Nephron progenitor cell (in vitro differentiated cells): Measurements from ENCODE around the gene SCNN1A.

Experiments used
- DNase-seq: peaks from one replicate; pipeline ENCODE4 v3.0.0; 2021
- H3K27ac Mint-ChIP-seq: 2 replicates; pipeline ENCODE4 v1.8.0; 2021; ENCODE audit warnings: mild to moderate bottlenecking, moderate library complexity, mixed read lengths
- H3K27me3 Mint-ChIP-seq: 2 replicates; pipeline ENCODE4 v1.8.0; 2021; ENCODE audit warnings: mild to moderate bottlenecking, low read depth, mixed read lengths; ENCODE audit not compliant: poor library complexity
- H3K36me3 Mint-ChIP-seq: 2 replicates; pipeline ENCODE4 v1.8.0; 2021; ENCODE audit warnings: low read depth, mixed read lengths
- H3K4me1 Mint-ChIP-seq: 2 replicates; pipeline ENCODE4 v1.8.0; 2021; ENCODE audit warnings: mixed read lengths
- H3K4me3 Mint-ChIP-seq: 2 replicates; pipeline ENCODE4 v1.8.0; 2021; ENCODE audit warnings: mild to moderate bottlenecking, moderate library complexity, mixed read lengths
- H3K9me3 Mint-ChIP-seq: 2 replicates; pipeline ENCODE4 v1.8.0; 2021; ENCODE audit warnings: mild to moderate bottlenecking, moderate library complexity, mixed read lengths
- TF ChIP-seq, protein P1 (sequence below): fragments of 200-600 bp; sonication (generic); IDR thresholded peaks from 2 replicates; pipeline ENCODE4 v1.5.0; 2021; ENCODE audit warnings: antibody characterized with exemption

The SCNN1A gene

DNA sequence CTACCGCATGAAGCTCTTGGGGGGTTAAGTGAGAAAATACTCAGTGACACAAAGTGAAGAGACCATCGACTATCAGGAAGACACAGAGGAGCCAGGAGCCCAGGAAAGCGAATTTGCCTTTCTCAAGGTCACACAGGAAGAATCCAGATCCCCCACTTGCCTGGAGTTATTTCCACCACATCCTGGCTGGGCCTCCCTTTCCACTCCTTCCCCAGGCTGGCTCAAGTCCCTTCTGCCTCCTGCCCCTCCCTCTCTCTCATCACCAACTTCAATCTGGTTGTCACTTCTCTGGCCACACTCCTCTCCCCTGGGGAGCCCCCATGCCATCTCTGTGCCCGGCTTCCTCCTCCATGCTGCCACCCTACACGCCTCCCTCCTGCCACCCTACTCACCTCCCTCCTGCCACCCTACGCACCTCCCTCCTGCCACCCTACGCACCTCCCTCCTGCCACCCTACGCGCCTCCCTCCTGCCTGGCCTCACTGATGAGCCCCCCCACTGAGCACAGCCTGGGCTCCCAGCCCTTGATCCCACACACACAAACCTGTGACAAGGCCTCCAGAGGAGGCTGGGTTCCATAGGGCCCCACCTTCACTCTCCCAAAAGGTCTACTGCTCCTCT, 6.3 kb downstream of the SCNN1A start:
- no peak for DNase-seq
- no peak overlapping the region for H3K27ac Mint-ChIP-seq
- TF ChIP-seq, protein P1, sequence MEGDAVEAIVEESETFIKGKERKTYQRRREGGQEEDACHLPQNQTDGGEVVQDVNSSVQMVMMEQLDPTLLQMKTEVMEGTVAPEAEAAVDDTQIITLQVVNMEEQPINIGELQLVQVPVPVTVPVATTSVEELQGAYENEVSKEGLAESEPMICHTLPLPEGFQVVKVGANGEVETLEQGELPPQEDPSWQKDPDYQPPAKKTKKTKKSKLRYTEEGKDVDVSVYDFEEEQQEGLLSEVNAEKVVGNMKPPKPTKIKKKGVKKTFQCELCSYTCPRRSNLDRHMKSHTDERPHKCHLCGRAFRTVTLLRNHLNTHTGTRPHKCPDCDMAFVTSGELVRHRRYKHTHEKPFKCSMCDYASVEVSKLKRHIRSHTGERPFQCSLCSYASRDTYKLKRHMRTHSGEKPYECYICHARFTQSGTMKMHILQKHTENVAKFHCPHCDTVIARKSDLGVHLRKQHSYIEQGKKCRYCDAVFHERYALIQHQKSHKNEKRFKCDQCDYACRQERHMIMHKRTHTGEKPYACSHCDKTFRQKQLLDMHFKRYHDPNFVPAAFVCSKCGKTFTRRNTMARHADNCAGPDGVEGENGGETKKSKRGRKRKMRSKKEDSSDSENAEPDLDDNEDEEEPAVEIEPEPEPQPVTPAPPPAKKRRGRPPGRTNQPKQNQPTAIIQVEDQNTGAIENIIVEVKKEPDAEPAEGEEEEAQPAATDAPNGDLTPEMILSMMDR = no peak
- peaks cover 30% of the 10 kb centered on the region for H3K27me3 Mint-ChIP-seq
- H3K4me3 Mint-ChIP-seq = no peak overlapping the region
- H3K4me1 Mint-ChIP-seq = peaks cover 51% of the 10 kb centered on the region
- no peaks in the 10 kb centered on the region for H3K9me3 Mint-ChIP-seq
- no peaks in the 10 kb centered on the region for H3K36me3 Mint-ChIP-seq

- Mint-ChIP-seq H3K27ac (no peak overlapping the region), H3K9me3 (no peaks in the 10 kb centered on the region), H3K27me3 (peaks cover 23% of the 10 kb centered on the region), H3K4me1 (peaks cover 43% of the 10 kb centered on the region), H3K4me3 (no peak overlapping the region), H3K36me3 (no peaks in the 10 kb centered on the region)
- no peak for DNase-seq
- TF ChIP-seq, protein P1 = no peak
Observed at GRCh38 chr12:6367969-6368892, 7.1 kb downstream of the SCNN1A start.

GRCh38 chr12:6367065-6367968, 8.0 kb downstream of the SCNN1A start:
- H3K9me3 Mint-ChIP-seq = no peaks in the 10 kb centered on the region

DNA sequence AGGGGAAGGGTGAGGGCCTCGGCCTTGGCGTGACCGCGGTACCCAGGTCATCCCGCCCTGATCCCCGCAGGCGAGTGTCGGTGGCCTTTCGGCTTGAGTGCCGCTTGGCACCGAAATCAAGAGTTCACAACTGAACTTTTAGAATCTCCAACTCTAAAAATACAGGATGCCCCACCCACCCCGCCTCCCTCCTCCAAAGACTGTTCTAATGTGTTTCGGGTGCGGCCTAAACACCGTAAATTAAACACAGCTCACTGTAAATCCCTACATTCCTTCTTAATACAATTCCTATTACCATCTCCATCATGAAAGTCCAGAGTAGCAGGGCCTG, 11.4 kb downstream of the SCNN1A start:
- peaks cover 12% of the 10 kb centered on the region for H3K27me3 Mint-ChIP-seq
- TF ChIP-seq, protein P1 = no peak
- H3K4me1 Mint-ChIP-seq = peaks cover 39% of the 10 kb centered on the region
- H3K27ac Mint-ChIP-seq = no peak overlapping the region
- no peaks in the 10 kb centered on the region for H3K36me3 Mint-ChIP-seq
- no peak for DNase-seq
- H3K4me3 Mint-ChIP-seq = peak overlapping the region; percentile 42
- H3K9me3 Mint-ChIP-seq = no peaks in the 10 kb centered on the region

More at GRCh38 chr12:6367065-6367968, 8.0 kb downstream of the SCNN1A start:
- TF ChIP-seq, protein P1 = no peak
- Mint-ChIP-seq H3K27ac (no peak overlapping the region), H3K27me3 (peaks cover 15% of the 10 kb centered on the region), H3K4me1 (peaks cover 38% of the 10 kb centered on the region), H3K36me3 (no peaks in the 10 kb centered on the region), H3K4me3 (no peak overlapping the region)
- DNase-seq = no peak

DNA sequence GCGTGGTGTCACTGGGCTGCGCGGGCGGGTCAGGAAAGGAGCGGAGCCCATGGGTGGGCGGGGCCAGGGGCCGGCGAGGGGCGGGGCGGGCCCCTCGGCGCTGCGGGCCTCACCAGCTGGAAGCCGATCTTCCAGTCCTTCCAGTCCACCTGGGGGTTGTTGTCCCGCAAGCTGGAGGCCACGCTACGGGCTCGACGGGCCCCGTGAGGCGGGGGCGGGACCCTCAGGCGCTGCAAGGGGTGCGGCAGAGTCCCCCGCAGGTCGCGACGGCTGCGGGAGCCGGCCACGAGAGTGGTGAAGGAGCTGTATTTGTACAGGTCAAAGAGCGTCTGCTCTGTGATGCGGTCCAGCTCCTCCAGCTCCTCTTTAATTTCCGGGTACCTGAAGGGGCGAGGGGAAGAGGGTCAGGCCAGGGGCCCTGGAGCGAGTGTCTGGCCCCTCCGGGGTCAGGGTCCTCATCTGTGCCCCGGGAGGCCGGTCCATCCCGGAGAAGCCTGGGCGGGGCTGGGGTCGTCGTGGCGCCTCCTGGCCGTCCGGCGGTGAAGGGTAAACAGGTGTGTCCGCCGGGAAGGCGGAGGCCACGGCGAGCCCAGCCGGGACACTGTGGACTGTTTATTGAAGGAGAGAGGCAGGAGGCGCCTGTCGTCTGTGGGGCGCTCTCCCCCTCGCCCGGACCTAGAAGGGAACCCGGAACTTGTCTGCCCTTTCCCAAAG, 11.9 kb downstream of the SCNN1A start:
- H3K36me3 Mint-ChIP-seq = no peaks in the 10 kb centered on the region
- peaks cover 12% of the 10 kb centered on the region for H3K27me3 Mint-ChIP-seq
- H3K4me3 Mint-ChIP-seq = peak overlapping the region; percentile 54
- H3K4me1 Mint-ChIP-seq = peaks cover 43% of the 10 kb centered on the region
- TF ChIP-seq, protein P1 = no peak
- H3K9me3 Mint-ChIP-seq = no peaks in the 10 kb centered on the region
- H3K27ac Mint-ChIP-seq = no peak overlapping the region
- DNase-seq = peak; percentile 63
